GM19467 (cell line): ENCODE measurements around the gene AQP2.

ENCODE experiments used
- ATAC-seq: cut with Tn5 transposase; IDR thresholded peaks from one replicate; pipeline ENCODE4 v1.9.1; 2021; ENCODE audit warnings: mild to moderate bottlenecking, moderate library complexity; ENCODE audit not compliant: unreplicated experiment

Gene AQP2

DNA sequence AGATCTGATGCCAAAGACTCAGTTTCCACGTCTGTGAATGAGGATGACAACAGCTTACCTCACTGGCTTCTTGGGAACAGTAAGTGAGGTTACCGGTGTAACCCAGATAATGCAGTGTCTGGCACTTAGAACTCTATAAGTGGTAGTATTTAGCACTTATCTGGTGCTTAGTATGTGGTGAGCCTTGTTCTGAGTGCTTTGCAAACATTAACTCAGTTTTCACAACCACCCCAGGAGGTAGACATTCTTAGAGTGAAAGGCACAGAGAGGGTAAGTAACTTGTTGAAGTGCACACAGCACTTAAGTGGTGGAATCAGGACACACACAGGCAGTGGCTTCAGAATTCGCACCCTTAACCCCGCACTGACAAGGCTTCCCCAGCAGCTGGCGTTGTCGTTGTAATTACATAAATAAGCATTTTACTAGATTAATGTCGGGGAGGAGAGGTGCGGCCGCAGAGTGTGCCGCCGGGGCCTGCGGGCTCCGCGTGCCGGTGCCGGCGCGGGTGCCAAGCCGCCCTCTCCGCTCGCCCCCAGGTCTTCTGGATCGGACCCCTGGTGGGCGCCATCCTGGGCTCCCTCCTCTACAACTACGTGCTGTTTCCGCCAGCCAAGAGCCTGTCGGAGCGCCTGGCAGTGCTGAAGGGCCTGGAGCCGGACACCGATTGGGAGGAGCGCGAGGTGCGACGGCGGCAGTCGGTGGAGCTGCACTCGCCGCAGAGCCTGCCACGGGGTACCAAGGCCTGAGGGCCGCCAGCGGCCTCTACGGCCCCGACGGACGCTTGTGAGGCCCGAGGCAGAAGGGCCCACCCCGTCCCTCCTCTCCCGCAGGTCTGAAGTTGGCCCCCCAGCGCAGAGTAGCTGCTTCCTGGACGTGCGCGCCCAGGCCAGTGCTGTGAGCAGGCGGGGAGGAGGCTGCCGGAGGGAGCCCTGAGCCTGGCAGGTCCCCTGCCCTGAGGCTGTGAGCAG lies 4.6 kb downstream of the AQP2 start:
- no peak for ATAC-seq

DNA sequence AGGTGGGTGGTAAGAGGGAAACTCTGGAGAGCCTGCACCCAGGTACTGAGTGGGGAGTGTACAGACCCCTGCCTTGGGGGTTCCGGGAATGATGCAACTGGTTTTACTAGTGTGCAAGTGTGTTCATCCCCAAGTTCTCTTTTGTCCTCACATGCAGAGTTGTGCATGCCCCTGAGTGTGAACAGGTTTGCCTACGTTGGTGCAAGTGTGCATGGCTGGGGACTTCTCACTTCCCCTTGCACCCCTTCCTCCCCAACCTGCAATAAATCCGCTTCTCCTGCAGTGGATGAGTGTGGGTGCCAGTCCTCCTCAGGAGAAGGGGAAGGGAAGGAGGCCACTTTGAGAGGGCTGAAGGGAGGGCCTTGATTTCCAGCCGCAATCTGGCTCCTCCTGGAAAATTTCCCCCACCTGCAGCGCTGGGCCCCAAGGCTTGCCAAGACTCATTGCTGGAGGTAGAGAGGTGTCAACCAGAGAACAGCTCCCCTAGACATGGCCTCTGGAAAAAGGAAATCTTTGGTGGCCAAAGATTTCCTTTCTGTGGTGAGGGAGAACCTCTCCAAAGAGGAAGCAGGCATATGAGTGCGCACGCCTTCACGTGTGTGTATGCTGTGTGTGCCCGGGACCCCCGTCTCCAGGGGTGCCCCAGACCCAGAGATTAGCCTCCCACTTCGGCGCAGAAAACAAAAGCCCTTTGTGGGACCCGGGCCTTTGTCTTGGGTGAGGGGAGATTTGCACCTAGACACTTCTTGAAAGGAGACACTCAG lies 5.5 kb downstream of the AQP2 start:
- no peak for ATAC-seq

DNA sequence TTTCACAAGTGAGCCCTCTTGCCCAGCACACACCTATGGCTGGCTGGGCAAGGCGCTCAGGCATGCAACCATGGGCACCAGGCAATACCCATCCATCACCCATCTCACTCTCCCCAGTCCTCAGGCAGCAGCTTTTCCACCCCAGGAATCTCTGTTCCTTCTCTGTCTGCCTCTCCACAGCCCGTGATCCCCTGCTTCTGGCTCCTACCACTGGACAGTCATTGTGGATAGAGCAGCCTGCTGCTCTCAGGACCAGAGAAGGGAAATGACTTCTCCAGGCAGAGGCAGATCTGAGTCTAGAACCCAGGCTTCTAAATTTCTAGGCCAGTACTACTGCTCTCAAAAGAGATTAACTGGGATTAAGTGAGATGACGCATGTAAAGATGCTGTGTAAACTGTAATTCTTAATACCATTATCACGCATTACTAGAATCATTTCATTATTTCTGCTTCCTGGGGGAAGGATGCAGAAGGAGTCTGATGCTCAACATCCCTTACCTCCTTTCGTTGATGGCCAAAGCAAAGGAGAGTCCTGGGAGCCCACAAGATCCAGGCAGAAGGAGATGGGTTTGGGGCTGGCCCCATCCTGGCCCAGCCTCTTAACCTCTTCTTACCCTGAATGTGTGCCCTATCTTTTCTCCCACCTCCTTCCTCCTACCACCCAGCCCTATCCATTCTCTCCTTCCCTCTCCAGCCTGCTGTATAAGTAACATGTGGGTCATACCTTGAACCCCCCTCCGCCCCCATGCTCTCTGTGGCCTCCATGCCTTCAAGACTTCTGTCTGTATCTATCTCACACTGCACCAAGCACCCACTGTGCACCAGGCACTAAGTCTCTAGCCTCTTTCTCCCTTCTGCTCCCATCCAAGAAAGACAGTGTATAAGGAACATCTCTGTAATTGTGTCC lies 6.4 kb downstream of the AQP2 start:
- no peak for ATAC-seq

DNA sequence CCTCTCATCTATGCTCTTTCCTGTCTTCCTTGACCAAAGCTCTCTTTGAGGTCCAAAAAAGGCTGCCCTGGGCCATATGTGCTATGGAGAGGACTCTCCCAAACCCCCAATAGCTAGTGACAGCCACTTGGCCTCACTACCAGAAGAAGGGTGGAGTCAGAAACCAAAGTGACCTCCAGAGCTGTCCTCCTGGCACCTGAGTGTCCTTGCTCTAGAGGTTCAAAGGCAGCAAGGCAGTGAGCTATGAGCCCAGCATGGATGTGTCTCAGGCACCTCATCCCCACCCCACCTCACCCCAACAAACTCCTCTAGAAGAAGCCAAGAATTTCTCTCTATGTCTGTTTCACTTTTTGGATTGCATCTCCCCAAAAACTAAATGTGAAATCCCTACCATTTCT lies 7.0 kb downstream of the AQP2 start:
- no peak for ATAC-seq

DNA sequence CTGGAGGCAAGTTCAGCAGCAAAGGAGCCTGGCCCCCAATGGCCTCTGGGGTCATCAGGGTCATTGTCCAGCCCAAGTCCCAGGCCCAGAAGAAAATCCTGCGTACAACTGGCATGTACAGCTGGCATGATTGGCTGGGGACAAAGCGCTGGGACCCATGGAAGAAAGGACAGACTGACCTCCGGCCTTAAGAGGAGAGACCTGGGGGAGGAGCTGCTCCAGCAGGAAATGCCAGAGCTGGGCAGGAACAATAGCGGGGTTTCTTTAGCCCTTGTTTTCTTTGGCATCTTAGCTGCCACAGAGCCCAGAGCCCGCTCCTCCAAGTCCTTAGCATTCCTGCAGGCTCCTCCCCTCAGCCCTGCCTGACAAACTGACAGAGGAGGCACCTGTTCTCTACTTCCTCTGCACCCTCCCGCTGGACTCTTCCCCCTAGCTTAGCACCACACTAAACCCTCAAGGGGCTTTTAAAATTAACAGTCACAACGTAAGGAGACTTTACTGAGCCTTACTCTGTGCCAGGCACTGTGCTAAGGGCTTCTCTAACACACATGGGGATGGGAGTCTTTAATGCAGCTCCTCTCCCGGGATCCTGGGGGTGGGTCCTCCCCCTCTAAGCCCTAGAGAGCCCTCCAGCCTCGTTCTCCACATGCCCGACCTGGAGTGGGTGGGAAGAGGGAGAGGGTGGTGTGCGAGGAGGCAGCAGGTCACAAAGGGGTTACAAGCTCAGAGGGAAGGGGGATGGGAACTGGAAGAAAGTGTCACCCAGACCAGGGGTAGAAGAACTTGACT lies 9.3 kb downstream of the AQP2 start:
- ATAC-seq: no peak

DNA sequence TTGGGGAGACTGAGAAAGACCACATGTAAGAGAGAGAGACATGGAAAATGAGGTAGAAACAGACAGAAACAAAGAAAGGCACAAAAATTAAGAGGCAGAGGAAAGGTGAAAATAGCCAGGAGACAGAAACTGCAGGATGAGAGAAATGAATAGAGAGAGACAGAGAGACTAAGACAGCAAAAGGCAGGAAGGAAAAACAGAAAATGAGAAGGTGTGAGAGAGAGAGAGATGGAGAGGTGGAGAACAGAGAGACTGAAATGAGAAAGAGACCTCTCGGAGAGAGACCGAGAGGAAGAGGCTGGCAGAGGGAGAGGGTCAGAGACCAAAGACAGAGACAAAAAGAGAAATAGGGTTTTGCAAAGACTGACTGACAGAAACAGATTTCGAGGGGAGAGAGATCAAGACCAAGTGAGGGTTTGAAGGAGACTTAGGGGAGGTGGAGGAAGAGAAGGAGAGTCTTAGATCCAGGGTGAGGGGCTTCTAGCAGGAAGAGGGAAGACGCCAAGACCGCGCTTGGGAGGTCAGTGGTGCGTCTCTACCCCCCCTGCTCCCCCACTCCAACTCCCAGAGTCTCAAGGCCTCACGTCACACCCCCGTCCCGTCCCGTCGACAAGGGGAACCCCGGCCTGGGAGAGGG lies 10.1 kb downstream of the AQP2 start:
- no peak for ATAC-seq

DNA sequence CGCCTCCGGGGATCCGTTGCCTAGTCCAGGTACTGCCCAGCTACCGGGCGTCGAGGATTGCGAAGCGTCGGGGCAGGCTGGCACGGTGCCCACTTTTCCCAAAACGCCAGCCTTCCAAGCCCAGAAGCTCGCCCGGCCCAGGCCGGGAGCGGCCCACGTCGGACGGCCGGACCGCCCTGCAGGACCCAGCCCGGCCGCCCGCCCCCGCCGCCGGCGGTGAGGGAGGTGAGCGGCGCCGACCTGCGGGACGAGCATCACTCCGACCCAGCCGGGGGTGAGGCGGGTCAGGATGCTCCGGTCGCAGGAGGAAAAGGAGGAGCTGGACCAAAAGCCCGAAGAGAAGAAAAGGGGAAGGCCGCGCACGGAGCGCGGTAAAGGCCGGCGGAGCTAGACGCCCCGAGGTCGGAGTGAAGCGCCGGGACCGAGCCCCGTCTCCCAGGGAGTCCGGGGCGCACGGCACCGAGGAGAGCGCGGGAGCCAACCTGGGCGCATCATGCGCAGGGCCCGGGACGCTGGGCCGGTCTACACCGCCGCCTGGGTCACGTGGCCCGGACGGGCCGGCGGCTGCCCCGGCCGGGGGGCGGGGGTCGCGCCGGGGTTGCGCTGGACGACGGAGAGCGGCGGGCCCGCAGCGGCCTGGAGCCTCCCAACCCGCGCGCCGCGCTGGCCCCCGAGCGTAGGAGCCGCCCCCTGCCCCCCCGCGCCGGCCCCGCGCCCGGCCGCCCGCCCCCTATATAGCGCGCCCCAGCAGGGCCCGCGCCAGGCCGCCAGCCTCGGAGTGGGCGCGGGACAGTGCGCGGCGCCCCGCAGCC lies 10.8 kb downstream of the AQP2 start, which contains the start of gene AQP5:
TSS of gene AQP5 (plus strand) at position 762 of the 812 bp plus-strand sequence. CDS start 146 bp downstream, outside the sequence.
- no peak for ATAC-seq

DNA sequence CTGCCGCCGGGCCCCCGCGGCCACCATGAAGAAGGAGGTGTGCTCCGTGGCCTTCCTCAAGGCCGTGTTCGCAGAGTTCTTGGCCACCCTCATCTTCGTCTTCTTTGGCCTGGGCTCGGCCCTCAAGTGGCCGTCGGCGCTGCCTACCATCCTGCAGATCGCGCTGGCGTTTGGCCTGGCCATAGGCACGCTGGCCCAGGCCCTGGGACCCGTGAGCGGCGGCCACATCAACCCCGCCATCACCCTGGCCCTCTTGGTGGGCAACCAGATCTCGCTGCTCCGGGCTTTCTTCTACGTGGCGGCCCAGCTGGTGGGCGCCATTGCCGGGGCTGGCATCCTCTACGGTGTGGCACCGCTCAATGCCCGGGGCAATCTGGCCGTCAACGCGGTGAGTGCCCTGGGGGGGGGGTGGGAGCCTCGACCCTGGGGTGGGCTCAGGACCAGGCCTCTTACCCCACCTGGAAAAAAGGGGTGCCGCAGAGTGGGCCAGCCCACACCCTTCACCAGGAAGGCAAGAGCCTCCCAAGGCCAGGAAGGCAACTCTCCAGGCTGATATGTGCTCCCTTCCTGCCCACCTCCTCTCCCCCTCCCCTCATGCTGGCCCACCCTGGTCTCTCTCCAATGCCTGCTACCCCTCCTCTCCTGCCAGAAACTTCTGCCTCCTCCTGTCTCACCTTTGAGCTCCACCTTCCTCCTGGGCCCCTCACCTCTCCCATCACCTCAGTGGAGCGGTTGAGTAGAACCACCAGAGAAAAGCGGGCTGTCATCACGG lies 11.6 kb downstream of the AQP2 start:
- no peak for ATAC-seq

DNA sequence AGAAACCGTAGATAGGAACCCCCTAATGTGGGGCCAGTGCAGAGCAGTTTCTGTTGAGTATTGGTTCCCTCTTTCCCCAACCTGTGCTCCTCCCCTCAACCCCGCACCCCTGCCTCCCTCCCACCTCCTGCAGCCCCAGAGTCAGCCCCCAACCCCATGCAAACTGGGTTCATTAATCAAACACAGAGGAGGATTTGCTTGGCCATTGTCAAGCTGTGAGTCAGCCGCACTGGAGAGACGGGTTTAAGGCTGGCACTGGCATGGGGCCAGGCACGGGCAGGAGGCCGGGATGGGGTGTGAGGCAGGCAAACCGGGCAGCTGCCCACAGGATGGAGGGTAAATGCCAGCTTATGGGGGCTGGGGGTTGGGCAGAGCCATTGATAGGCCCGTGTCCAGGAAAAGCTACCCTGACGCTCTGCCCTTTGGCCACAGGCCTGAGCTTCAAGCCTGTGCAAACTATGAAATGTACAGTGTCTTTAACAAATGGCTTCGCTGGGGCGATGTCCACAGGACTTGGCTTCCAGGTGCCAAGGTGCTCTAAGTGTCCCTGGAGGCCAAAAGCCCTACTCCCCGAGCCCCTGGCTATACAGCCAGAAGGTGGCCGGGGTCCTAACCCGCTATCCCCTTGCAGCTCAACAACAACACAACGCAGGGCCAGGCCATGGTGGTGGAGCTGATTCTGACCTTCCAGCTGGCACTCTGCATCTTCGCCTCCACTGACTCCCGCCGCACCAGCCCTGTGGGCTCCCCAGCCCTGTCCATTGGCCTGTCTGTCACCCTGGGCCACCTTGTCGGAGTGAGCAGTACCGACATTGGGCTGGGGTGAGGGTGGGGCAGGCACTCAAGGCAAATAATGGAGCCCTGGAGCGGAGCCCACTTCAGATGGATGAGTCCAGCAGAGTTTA lies 12.6 kb downstream of the AQP2 start:
- ATAC-seq: no peak

DNA sequence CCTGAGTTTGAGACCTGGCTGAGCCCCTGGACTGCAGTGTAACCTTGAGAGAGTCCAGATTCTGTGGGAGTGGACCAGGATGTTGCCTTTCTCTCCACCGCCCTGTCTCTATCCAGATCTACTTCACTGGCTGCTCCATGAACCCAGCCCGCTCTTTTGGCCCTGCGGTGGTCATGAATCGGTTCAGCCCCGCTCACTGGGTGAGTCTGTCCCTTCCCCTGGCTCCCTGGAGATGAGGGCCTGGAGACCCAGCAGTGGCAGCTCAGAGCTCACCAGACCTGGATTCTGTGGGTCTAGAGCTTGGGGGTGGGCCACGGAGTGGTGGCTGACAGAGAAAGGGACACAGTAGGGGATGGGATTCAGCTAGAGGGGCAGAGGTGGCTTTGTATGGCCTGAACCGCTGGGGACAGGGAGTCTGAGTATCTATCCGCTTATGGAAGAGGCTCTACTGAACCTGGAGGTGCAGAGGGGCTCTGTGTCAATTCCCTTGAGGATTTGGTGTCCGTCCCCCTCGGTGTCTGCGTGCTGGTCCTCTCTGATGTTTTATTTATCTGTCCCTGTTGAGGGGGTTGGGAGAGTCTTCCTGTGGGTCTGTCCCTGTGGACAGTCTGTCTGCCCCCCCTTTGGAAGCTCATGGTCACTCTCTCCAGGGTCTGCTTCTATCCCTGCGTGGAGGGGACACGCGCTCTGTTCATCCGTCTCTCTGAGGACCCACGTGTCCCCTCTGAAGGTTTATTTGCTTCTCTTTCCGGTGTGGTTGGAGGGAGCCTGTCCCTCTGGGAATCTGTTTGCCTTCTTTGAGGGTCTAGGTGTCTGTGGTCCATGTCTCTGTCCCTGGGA lies 13.7 kb downstream of the AQP2 start:
- no peak for ATAC-seq

DNA sequence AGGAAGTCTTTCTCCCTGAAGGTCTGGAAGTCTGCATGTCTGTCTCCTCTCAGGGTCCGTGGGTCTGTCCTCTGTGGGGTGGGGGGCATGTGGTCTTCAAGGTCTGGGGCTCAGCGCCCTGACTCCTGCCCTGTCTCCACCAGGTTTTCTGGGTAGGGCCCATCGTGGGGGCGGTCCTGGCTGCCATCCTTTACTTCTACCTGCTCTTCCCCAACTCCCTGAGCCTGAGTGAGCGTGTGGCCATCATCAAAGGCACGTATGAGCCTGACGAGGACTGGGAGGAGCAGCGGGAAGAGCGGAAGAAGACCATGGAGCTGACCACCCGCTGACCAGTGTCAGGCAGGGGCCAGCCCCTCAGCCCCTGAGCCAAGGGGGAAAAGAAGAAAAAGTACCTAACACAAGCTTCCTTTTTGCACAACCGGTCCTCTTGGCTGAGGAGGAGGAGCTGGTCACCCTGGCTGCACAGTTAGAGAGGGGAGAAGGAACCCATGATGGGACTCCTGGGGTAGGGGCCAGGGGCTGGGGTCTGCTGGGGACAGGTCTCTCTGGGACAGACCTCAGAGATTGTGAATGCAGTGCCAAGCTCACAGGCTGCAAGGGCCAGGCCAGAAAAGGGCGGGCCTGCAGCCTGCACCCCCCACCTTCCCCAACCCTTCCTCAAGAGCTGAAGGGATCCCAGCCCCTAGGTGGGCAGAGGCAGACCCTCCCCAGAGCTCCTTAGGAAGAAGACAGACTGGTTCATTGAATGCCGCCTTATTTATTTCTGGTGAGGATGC lies 14.5 kb downstream of the AQP2 start:
- no peak for ATAC-seq

DNA sequence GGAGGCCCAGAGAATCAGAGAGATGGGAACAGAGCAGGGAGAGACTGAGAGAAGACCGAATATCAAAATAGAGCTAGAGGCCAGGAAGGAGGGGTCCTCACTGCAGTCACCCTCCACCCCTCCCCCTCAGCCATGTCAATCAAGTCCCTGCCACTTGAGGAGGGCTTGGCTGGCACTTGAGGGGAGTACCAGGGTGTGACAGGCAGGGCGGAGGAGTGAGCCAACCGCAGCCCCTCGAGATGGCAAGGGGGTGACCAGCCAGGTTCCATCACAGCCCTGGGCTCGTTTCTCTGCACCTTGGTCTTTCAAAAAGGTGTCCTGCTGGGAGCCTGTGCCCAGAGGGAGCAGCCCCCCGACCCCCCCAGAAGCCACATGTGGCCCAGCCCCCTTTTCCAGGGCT lies 15.3 kb downstream of the AQP2 start:
- ATAC-seq: no peak

DNA sequence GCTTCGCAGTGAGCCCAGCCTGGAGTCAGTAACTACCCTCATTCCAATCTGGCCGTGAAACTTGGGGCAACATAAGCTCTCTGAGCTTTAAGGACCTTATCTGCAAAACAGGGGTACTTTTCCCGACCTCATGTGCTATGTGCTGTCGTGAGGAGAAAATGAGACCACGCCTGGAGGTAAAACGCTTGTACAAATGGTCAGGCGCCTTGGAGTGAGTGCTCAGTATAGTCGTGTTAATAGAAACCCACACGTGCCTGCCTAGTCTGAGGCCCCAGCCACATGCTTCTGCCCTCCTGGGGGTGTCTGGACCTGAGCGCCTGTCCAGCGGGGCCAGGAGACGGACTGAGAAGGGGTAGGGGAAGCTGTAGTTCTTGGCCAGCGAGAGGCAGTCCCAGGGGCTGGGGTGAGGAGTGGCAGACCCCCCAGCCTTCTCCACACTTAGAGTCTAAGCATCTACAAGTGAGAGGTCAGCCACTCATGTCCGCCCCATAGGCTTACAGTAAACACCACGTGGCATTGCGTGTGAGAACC lies 16.0 kb downstream of the AQP2 start:
- ATAC-seq: peak; percentile 5

DNA sequence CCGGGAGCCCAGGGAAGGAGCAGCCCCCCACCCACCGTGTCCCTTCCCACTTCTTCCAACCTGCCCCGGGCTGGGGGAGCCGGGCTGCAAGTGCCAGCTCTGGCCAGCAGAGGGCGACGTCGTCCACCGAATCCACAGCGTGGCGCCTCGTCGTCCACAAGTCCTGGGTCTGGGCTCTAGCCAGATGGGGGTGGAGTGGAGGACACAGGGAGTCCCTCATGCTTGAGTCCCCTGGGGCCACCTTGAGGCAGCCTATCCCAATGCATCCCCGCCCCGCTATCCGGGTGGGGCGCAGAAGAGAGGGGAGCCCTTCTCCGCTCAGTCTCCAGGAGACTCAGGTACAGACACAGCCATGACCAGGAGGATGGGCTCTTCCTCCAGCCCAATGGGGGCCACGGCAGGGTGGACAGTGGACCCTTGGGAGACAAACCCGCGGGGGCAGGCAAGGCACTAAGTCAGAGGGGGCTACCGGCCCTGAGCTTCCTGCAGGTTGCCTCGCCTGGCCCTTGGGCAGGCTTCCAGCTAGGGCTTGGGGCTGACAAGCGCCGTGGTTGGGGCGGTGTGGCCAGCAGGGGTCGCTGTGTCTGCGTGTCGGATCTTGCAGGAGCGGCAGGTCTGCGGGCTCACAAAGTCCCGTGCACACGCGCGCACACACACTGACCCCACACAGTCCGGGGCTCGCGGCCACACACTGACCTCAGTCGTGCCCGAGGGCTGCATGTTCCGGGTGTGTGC lies 16.7 kb downstream of the AQP2 start:
- ATAC-seq: peak; percentile 62
